HepG2 (cell line): Measurements from ENCODE around the gene RUNX2. TPM values are rescaled to one million over a fixed set of nuclear protein-coding genes. Genes with fewer than 3 reads are reported as not detected.

Source experiments
- ATAC-seq: fragments of 200-7000 bp; cut with Tn5 transposase; 3 replicates; pipeline ENCODE4 v1.9.1; 2020; ENCODE audit warnings: mild to moderate bottlenecking, moderate library complexity
- BruUV-seq: library from RNA; stranded (reverse); fragments of 400-500 nt; replicated peaks from 2 replicates; lab custom pipeline; 2021; lab: Mats Ljungman, UMichigan
- CTCF ChIA-PET: fragments of 300-600 bp; formaldehyde crosslinking; extraction: SDS; loops from one replicate; lab custom pipeline; 2021; ENCODE audit warnings: low total read pairs, inconsistent platforms, low intra/inter-chr PET ratio; lab: Yijun Ruan, JAX
- POLR2A ChIA-PET: fragments of 350-600 bp; sonication (Branson Sonifier 250); formaldehyde crosslinking; loops from one replicate; lab custom pipeline; 2020; ENCODE audit warnings: antibody characterized with exemption, inconsistent platforms; lab: Yijun Ruan, JAX
- DNase-seq: peaks from one replicate; pipeline ENCODE4 v3.0.0-alpha.2; 2015; ENCODE audit warnings: low spot score
- FAIRE-seq: peaks from 3 replicates; lab custom pipeline; 2011; peaks lifted over from hg19 to GRCh38; lab: Jason Lieb, UNC
- H2AFZ ChIP-seq: one replicate; pipeline ENCODE4 v1.6.1; 2011; ENCODE audit warnings: low read length, inconsistent platforms
- H3K27ac ChIP-seq: fragments of 300-600 bp; 3 replicates; pipeline ENCODE4 v1.8.0; 2011; ENCODE audit warnings: mixed run types, mild to moderate bottlenecking, mixed read lengths, low read length, inconsistent platforms; ENCODE audit not compliant: insufficient read depth; ENCODE audit errors: extremely low read length
- H3K27me3 ChIP-seq, 2 experiments: fragments of 200-600 bp in 1 of 2; 2 replicates in 1 of 2; 3 replicates in 1 of 2; pipeline versions ENCODE4 v1.6.0 to v1.8.0; 2011; ENCODE audit warnings: low read length in 2 of 2, mild to moderate bottlenecking in 2 of 2, moderate library complexity in 2 of 2, inconsistent platforms in 1 of 2; ENCODE audit not compliant: insufficient read depth in 2 of 2, control insufficient read depth in 1 of 2
- H3K36me3 ChIP-seq, 2 experiments: fragments of 200-600 bp in 1 of 2; replicated peaks in 1 of 2; 2 replicates in 1 of 2; 3 replicates in 1 of 2; pipeline versions ENCODE4 v1.5.1 to v1.8.0; 2011; ENCODE audit warnings: low read length in 2 of 2, inconsistent platforms in 1 of 2; ENCODE audit not compliant: insufficient read depth in 2 of 2, control insufficient read depth in 1 of 2
- H3K4me1 ChIP-seq: 2 replicates; pipeline ENCODE4 v1.5.1; 2012; ENCODE audit warnings: low read length, inconsistent platforms; ENCODE audit not compliant: insufficient read depth
- H3K4me2 ChIP-seq: 2 replicates; pipeline ENCODE4 v1.6.0; 2011; ENCODE audit warnings: low read depth, low read length, inconsistent platforms
- H3K4me3 ChIP-seq, 3 experiments: fragments of 200-600 bp in 1 of 3; sonication (generic), shearing (Covaris generic) in 1 of 3; replicated peaks in 1 of 3; 2 replicates each; pipeline ENCODE4 v1.5.1; 2011 to 2016; ENCODE audit warnings: low read length in 3 of 3, inconsistent platforms in 2 of 3, low read depth in 2 of 3, mild to moderate bottlenecking in 2 of 3, control low read depth in 1 of 3, mixed read lengths in 1 of 3; ENCODE audit not compliant: insufficient read depth in 1 of 3
- H3K79me2 ChIP-seq: one replicate; pipeline ENCODE4 v1.6.1; 2011; ENCODE audit warnings: low read length, inconsistent platforms; ENCODE audit not compliant: insufficient read depth
- H3K9ac ChIP-seq: 2 replicates; pipeline ENCODE4 v1.6.0; 2011; ENCODE audit warnings: mild to moderate bottlenecking, low read depth, low read length, inconsistent platforms; ENCODE audit not compliant: insufficient read depth
- H3K9me3 ChIP-seq: 2 replicates; pipeline ENCODE4 v1.5.1; 2012; ENCODE audit warnings: mild to moderate bottlenecking, low read length
- H4K20me1 ChIP-seq: 2 replicates; pipeline ENCODE4 v1.6.0; 2011; ENCODE audit warnings: inconsistent platforms, mild to moderate bottlenecking, low read length, moderate library complexity; ENCODE audit not compliant: insufficient read depth
- EP300 ChIP-seq, 3 experiments: sonication (generic) in 1 of 3; formaldehyde crosslinking in 1 of 3; IDR thresholded peaks; 2 replicates each; pipeline versions ENCODE4 v1.5.1 to v1.6.1; 2011 to 2020; ENCODE audit warnings: low read depth in 2 of 3, low read length in 2 of 3, borderline replicate concordance in 1 of 3, improper control_type of control experiment in 1 of 3, mild to moderate bottlenecking in 1 of 3, missing genetic modification reagents in 1 of 3, moderate library complexity in 1 of 3
- FOXA3 ChIP-seq: IDR thresholded peaks from 2 replicates; pipeline ENCODE4 v1.6.1; 2016; ENCODE audit warnings: missing genetic modification reagents, missing compliant biosample characterization
- GATAD2A ChIP-seq: IDR thresholded peaks from 2 replicates; pipeline ENCODE4 v1.6.1; 2016
- MLX ChIP-seq: IDR thresholded peaks from 2 replicates; pipeline ENCODE4 v1.6.1; 2016
- NCOA2 ChIP-seq: sonication (generic); formaldehyde crosslinking; IDR thresholded peaks from 2 replicates; pipeline ENCODE4 v1.8.0; 2022; ENCODE audit warnings: inconsistent platforms
- PHF5A ChIP-seq: IDR thresholded peaks from one replicate; pipeline ENCODE4 v1.6.1; 2018; ENCODE audit warnings: low read depth, missing genetic modification reagents; ENCODE audit not compliant: unreplicated experiment
- POGZ ChIP-seq: sonication (generic); formaldehyde crosslinking; IDR thresholded peaks from 2 replicates; pipeline ENCODE4 v1.4.0; 2020; ENCODE audit warnings: mild to moderate bottlenecking, missing genetic modification reagents
- SALL1 ChIP-seq: sonication (generic); formaldehyde crosslinking; IDR thresholded peaks from 2 replicates; pipeline ENCODE4 v1.8.0; 2022; ENCODE audit warnings: mild to moderate bottlenecking, missing genetic modification reagents
- SOX13 ChIP-seq, 3 experiments: fragments of 450-650 bp in 1 of 3; sonication (generic) in 1 of 3; formaldehyde crosslinking in 1 of 3; IDR thresholded peaks in 2 of 3; conservative IDR thresholded peaks in 1 of 3; 2 replicates each; pipeline versions ENCODE4 v1.5.0 to v1.6.1; 2016 to 2020; ENCODE audit warnings: antibody characterized with exemption in 1 of 3, mild to moderate bottlenecking in 1 of 3, missing compliant biosample characterization in 1 of 3, missing genetic modification reagents in 1 of 3, moderate library complexity in 1 of 3
- SOX5 ChIP-seq: IDR thresholded peaks from 2 replicates; pipeline ENCODE4 v1.6.1; 2016; ENCODE audit warnings: borderline replicate concordance
- TEAD2 ChIP-seq: sonication (generic); formaldehyde crosslinking; IDR thresholded peaks from 2 replicates; pipeline ENCODE4 v1.9.0; 2021; ENCODE audit warnings: missing genetic modification reagents
- TFDP2 ChIP-seq: sonication (generic); formaldehyde crosslinking; IDR thresholded peaks from 2 replicates; pipeline ENCODE4 v1.4.0; 2020; ENCODE audit warnings: missing genetic modification reagents
- ZFP82 ChIP-seq: sonication (generic); formaldehyde crosslinking; IDR thresholded peaks from 2 replicates; pipeline ENCODE4 v1.5.1; 2020; ENCODE audit warnings: mild to moderate bottlenecking, missing genetic modification reagents, borderline replicate concordance
- ZNF780A ChIP-seq: sonication (generic); formaldehyde crosslinking; IDR thresholded peaks from 2 replicates; pipeline ENCODE4 v1.8.0; 2022; ENCODE audit warnings: mild to moderate bottlenecking, missing genetic modification reagents, moderate library complexity
- ZXDC ChIP-seq: sonication (generic); formaldehyde crosslinking; IDR thresholded peaks from 2 replicates; pipeline ENCODE4 v1.5.0; 2020; ENCODE audit warnings: mild to moderate bottlenecking, missing genetic modification reagents
- whole genome bisulfite sequencing: methylation state at CpG from one replicate; pipeline ENCODE4 v1.1.6; 2017; ENCODE audit warnings: low lambda C conversion rate; 5-methylcytosine and 5-hydroxymethylcytosine counted together
- in situ Hi-C: cut with HindIII; loops from 2 replicates; pipeline ENCODE4 v1.10.0; 2017; ENCODE audit warnings: low pct_unique_long_range_greater_than_20kb; ENCODE audit not compliant: extremely low pct_ligation_motif_present
- intact Hi-C: fragments of 100-400 bp; cut with micrococcal nuclease; formaldehyde crosslinking; loops from one replicate; pipeline ENCODE4 v1.10.0; 2022; ENCODE audit not compliant: unreplicated experiment
- polyA plus RNA-seq, 8 experiments: library from polyadenylated mRNA; depleted of rRNA in 3 of 8; stranded (reverse) in 7 of 8; unstranded in 1 of 8; fragments of >200 nt; fragmentation: Illumina TruSeq in 4 of 8; extraction: Trizol in 4 of 8; gene quantifications; 2 replicates each; pipeline versions ENCODE4 v1.2.1 to v1.2.3, GENCODE V29; 2011 to 2016; ENCODE audit warnings: low read depth in 4 of 8, missing spikeins in 1 of 8, mixed read lengths in 1 of 8; ENCODE audit not compliant: insufficient read depth in 1 of 8
- total RNA-seq, 5 experiments: library from RNA; depleted of rRNA; stranded (reverse); fragments of >200 nt; fragmentation: Illumina TruSeq; extraction: Trizol; gene quantifications; 2 replicates each; pipeline ENCODE4 v1.2.3, GENCODE V29; 2016; ENCODE audit warnings: low read depth in 1 of 5

Gene RUNX2
- total and polyA plus RNA-seq, 2 of the 13 experiments (the other 11 are each of a cell fraction or from before 2014, with no cell fraction given) = not detected

GRCh38 chr6:45538641-45539547 is 210.8 kb downstream of the RUNX2 start:
- intact Hi-C loops (no loop called here), in situ Hi-C loops (no loop called here)
- Histone ChIP-seq H3K36me3 (no peaks in the 10 kb centered on the region), H3K4me1 (peaks cover 20% of the 10 kb centered on the region), H3K27ac (no peak overlapping the region), H3K9ac (no peak overlapping the region), H4K20me1 (no peaks in the 10 kb centered on the region), H2AFZ (no peak overlapping the region), H3K4me3 (no peak overlapping the region), H3K27me3 (peaks cover 0 to 3% of the 10 kb centered on the region in 2 experiments; a peak in 1 of 5 replicates), H3K79me2 (no peaks in the 10 kb centered on the region), H3K4me2 (0 out of 2 replicates have a peak overlapping the region, but pooled peaks have one; percentile 0), H3K9me3 (no peaks in the 10 kb centered on the region)
- ATAC-seq (no peak; the same call in 2 of the 3 replicates), FAIRE-seq (no peak), DNase-seq (no peak)
- 49% methylated on average over 8 of the region's 8 CpGs for WGBS
- CTCF ChIA-PET = no interaction called here
- TF ChIP-seq ZNF780A (CRISPR knock-in tag) (no peak), NCOA2 (CRISPR knock-in tag) (0 out of 2 replicates have a peak, but pooled peaks have one; percentile 13), FOXA3 (CRISPR knock-in tag) (peak; percentile 20; the same call in 1 of the 2 replicates), POGZ (no peak), SOX13 (IDR thresholded peaks at IDR 0.05) (no peak), SOX13 (CRISPR knock-in tag; conservative IDR thresholded peaks at IDR 0.05 in 1 of 2, IDR thresholded peaks at IDR 0.05 in 1 of 2) (peak in 1 of 2 experiments; percentile 29; a peak in 1 of 4 replicates), ZFP82 (0 out of 2 replicates have a peak, but pooled peaks have one; percentile 20), PHF5A (CRISPR knock-in tag) (no peak), TFDP2 (no peak), EP300 (IDR thresholded peaks at IDR 0.05; ENCODE audit: low read depth in 2 of 2, low read length in 2 of 2) (peak in 1 of 2 experiments; percentile 42; a peak in 1 of 4 replicates), EP300 (CRISPR knock-in tag; IDR thresholded peaks at IDR 0.05; ENCODE audit: borderline replicate concordance) (no peak), GATAD2A (CRISPR knock-in tag) (0 out of 2 replicates have a peak, but pooled peaks have one; percentile 30), SOX5 (CRISPR knock-in tag) (peak; percentile 15; the same call in 1 of the 2 replicates), TEAD2 (CRISPR knock-in tag) (no peak), MLX (CRISPR knock-in tag) (no peak), SALL1 (no peak), ZXDC (CRISPR knock-in tag) (no peak)
- POLR2A ChIA-PET = no interaction called here
- no TSS peak for BruUV-seq
